Measurements from ENCODE around the gene GALNT13.

The GALNT13 gene

GRCh38 chr2:154394600-154394999 is 522.9 kb downstream of the GALNT13 start:
- H3K27me3 Mint-ChIP-seq = no peaks in the 10 kb centered on the region
- H3K4me1 Mint-ChIP-seq (ENCODE audit: low read depth) = no peaks in the 10 kb centered on the region
- H3K9me3 Mint-ChIP-seq (ENCODE audit: low read depth) = peaks cover 4% of the 10 kb centered on the region
- no peaks in the 10 kb centered on the region for H3K36me3 Mint-ChIP-seq
- no peak overlapping the region for H3K27ac Mint-ChIP-seq
- H3K4me3 Mint-ChIP-seq = no peak overlapping the region

- Mint-ChIP-seq H3K27ac (no peak overlapping the region), H3K4me1 (ENCODE audit: low read depth) (no peaks in the 10 kb centered on the region), H3K27me3 (no peaks in the 10 kb centered on the region), H3K9me3 (ENCODE audit: low read depth) (no peaks in the 10 kb centered on the region), H3K36me3 (no peaks in the 10 kb centered on the region), H3K4me3 (no peak overlapping the region)
Observed at GRCh38 chr2:154400563-154401290, 529.0 kb downstream of the GALNT13 start.

GRCh38 chr2:154402213-154402612 is 530.5 kb downstream of the GALNT13 start:
- no peaks in the 10 kb centered on the region for H3K36me3 Mint-ChIP-seq
- peaks cover 6% of the 10 kb centered on the region for H3K9me3 Mint-ChIP-seq (ENCODE audit: low read depth)
- H3K27me3 Mint-ChIP-seq = no peaks in the 10 kb centered on the region
- H3K27ac Mint-ChIP-seq = no peak overlapping the region
- no peaks in the 10 kb centered on the region for H3K4me1 Mint-ChIP-seq (ENCODE audit: low read depth)
- no peak overlapping the region for H3K4me3 Mint-ChIP-seq

GRCh38 chr2:154403242-154403790 is 531.6 kb downstream of the GALNT13 start:
- H3K9me3 Mint-ChIP-seq (ENCODE audit: low read depth) = peaks cover 6% of the 10 kb centered on the region
- no peaks in the 10 kb centered on the region for H3K36me3 Mint-ChIP-seq
- H3K4me1 Mint-ChIP-seq (ENCODE audit: low read depth) = no peaks in the 10 kb centered on the region
- no peak overlapping the region for H3K27ac Mint-ChIP-seq
- no peak overlapping the region for H3K4me3 Mint-ChIP-seq
- H3K27me3 Mint-ChIP-seq = no peaks in the 10 kb centered on the region

GRCh38 chr2:154408786-154409185 is 537.1 kb downstream of the GALNT13 start:
- no peak overlapping the region for H3K27ac Mint-ChIP-seq
- no peaks in the 10 kb centered on the region for H3K27me3 Mint-ChIP-seq
- no peak overlapping the region for H3K4me3 Mint-ChIP-seq
- H3K9me3 Mint-ChIP-seq (ENCODE audit: low read depth) = peaks cover 6% of the 10 kb centered on the region
- no peaks in the 10 kb centered on the region for H3K36me3 Mint-ChIP-seq
- H3K4me1 Mint-ChIP-seq (ENCODE audit: low read depth) = no peaks in the 10 kb centered on the region

GRCh38 chr2:154422251-154422650 is 550.5 kb downstream of the GALNT13 start:
- Mint-ChIP-seq H3K4me1 (ENCODE audit: low read depth) (peaks cover 3% of the 10 kb centered on the region), H3K36me3 (no peaks in the 10 kb centered on the region), H3K27me3 (no peaks in the 10 kb centered on the region), H3K27ac (no peak overlapping the region), H3K9me3 (ENCODE audit: low read depth) (peaks cover 4% of the 10 kb centered on the region), H3K4me3 (no peak overlapping the region)

- Mint-ChIP-seq H3K9me3 (ENCODE audit: low read depth) (peaks cover 4% of the 10 kb centered on the region), H3K27me3 (no peaks in the 10 kb centered on the region), H3K4me3 (no peak overlapping the region), H3K27ac (no peak overlapping the region), H3K4me1 (ENCODE audit: low read depth) (peaks cover 8% of the 10 kb centered on the region), H3K36me3 (no peaks in the 10 kb centered on the region)
Observed at GRCh38 chr2:154425994-154426393, 554.3 kb downstream of the GALNT13 start.

- H3K27ac Mint-ChIP-seq = peak overlapping the region; percentile 28
- no peak overlapping the region for H3K4me3 Mint-ChIP-seq
- H3K9me3 Mint-ChIP-seq (ENCODE audit: low read depth) = peaks cover 4% of the 10 kb centered on the region
- no peaks in the 10 kb centered on the region for H3K27me3 Mint-ChIP-seq
- no peaks in the 10 kb centered on the region for H3K36me3 Mint-ChIP-seq
- peaks cover 8% of the 10 kb centered on the region for H3K4me1 Mint-ChIP-seq (ENCODE audit: low read depth)
Observed at GRCh38 chr2:154427453-154427852, 555.7 kb downstream of the GALNT13 start.

- H3K27me3 Mint-ChIP-seq = no peaks in the 10 kb centered on the region
- H3K4me3 Mint-ChIP-seq = peak overlapping the region; percentile 8
- no peaks in the 10 kb centered on the region for H3K36me3 Mint-ChIP-seq
- no peak overlapping the region for H3K27ac Mint-ChIP-seq
- H3K9me3 Mint-ChIP-seq (ENCODE audit: low read depth) = peaks cover 4% of the 10 kb centered on the region
- peaks cover 8% of the 10 kb centered on the region for H3K4me1 Mint-ChIP-seq (ENCODE audit: low read depth)
Observed at GRCh38 chr2:154428022-154428421, 556.3 kb downstream of the GALNT13 start.

- Mint-ChIP-seq H3K4me3 (no peak overlapping the region), H3K27me3 (no peaks in the 10 kb centered on the region), H3K27ac (no peak overlapping the region), H3K9me3 (ENCODE audit: low read depth) (no peaks in the 10 kb centered on the region), H3K4me1 (ENCODE audit: low read depth) (peaks cover 5% of the 10 kb centered on the region), H3K36me3 (no peaks in the 10 kb centered on the region)
Observed at GRCh38 chr2:154433010-154433409, 561.3 kb downstream of the GALNT13 start.

GRCh38 chr2:154437104-154437503 is 565.4 kb downstream of the GALNT13 start:
- Mint-ChIP-seq H3K4me1 (ENCODE audit: low read depth) (peaks cover 2% of the 10 kb centered on the region), H3K36me3 (no peaks in the 10 kb centered on the region), H3K27ac (no peak overlapping the region), H3K9me3 (ENCODE audit: low read depth) (no peaks in the 10 kb centered on the region), H3K4me3 (peak overlapping the region; percentile 41), H3K27me3 (no peaks in the 10 kb centered on the region)

GRCh38 chr2:154439156-154439555 is 567.4 kb downstream of the GALNT13 start:
- Mint-ChIP-seq H3K27me3 (no peaks in the 10 kb centered on the region), H3K9me3 (ENCODE audit: low read depth) (no peaks in the 10 kb centered on the region), H3K4me3 (no peak overlapping the region), H3K36me3 (no peaks in the 10 kb centered on the region), H3K27ac (no peak overlapping the region), H3K4me1 (ENCODE audit: low read depth) (peaks cover 2% of the 10 kb centered on the region)

GRCh38 chr2:154443919-154444318 is 572.2 kb downstream of the GALNT13 start:
- H3K27me3 Mint-ChIP-seq = no peaks in the 10 kb centered on the region
- H3K36me3 Mint-ChIP-seq = no peaks in the 10 kb centered on the region
- no peak overlapping the region for H3K4me3 Mint-ChIP-seq

GRCh38 chr2:154446324-154446723 is 574.6 kb downstream of the GALNT13 start:
- no peaks in the 10 kb centered on the region for H3K4me1 Mint-ChIP-seq (ENCODE audit: low read depth)
- no peak overlapping the region for H3K27ac Mint-ChIP-seq

More at GRCh38 chr2:154443919-154444318, 572.2 kb downstream of the GALNT13 start:
- Mint-ChIP-seq H3K4me1 (ENCODE audit: low read depth) (no peaks in the 10 kb centered on the region), H3K27ac (no peak overlapping the region), H3K9me3 (ENCODE audit: low read depth) (no peaks in the 10 kb centered on the region)

GRCh38 chr2:154447727-154448418 is 576.2 kb downstream of the GALNT13 start:
- H3K36me3 Mint-ChIP-seq = no peaks in the 10 kb centered on the region
- H3K27ac Mint-ChIP-seq = no peak overlapping the region
- H3K4me3 Mint-ChIP-seq = no peak overlapping the region
- H3K27me3 Mint-ChIP-seq = no peaks in the 10 kb centered on the region
- no peaks in the 10 kb centered on the region for H3K4me1 Mint-ChIP-seq (ENCODE audit: low read depth)
- no peaks in the 10 kb centered on the region for H3K9me3 Mint-ChIP-seq (ENCODE audit: low read depth)

More at GRCh38 chr2:154446324-154446723, 574.6 kb downstream of the GALNT13 start:
- Mint-ChIP-seq H3K4me3 (no peak overlapping the region), H3K27me3 (no peaks in the 10 kb centered on the region), H3K36me3 (no peaks in the 10 kb centered on the region), H3K9me3 (ENCODE audit: low read depth) (no peaks in the 10 kb centered on the region)
